Measurements from ENCODE around the gene DDC.

DNA sequence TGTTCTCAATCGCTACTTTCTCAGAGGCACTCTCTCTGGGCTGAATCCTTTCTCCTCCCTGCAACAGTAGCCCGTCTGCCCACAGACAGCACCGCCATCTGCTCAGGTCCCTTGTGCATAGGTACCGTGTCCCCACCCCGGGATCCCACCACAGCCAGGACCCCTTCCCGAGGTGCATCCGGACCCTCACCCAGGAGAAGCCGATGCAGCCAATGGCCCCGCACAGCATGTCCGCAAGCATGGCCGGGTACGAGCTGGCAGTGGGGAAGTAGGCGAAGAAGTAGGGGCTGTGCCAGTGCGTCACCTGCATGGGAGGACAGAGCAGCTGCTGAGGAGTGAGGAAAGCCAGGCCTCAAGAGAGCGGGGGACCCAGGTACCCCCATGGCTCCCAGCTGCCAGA is 25.5 kb downstream of the DDC start:
- TF ChIP-seq POLR2A (IDR thresholded peaks at IDR 0.05) (no peak), CTCF (IDR thresholded peaks at IDR 0.05 in 4 of 5, conservative IDR thresholded peaks at IDR 0.05 in 1 of 5) (no peak)
